Astrocyte (in vitro differentiated cells and primary cell): ENCODE measurements around the gene ST8SIA6.

Experiments used
- CTCF ChIP-seq: IDR thresholded peaks from 2 replicates; pipeline ENCODE4 v1.5.1; 2011; ENCODE audit warnings: low read depth, mild to moderate bottlenecking, inconsistent platforms, low read length, moderate library complexity; ENCODE audit not compliant: insufficient read depth
- EZH2 ChIP-seq: IDR thresholded peaks from 2 replicates; pipeline ENCODE4 v1.6.1; 2012; ENCODE audit warnings: mild to moderate bottlenecking, low read length, inconsistent platforms; ENCODE audit not compliant: insufficient read depth

GRCh38 chr10:17473228-17473950 is 19.0 kb upstream of the ST8SIA6 start:
- TF ChIP-seq CTCF (no peak), EZH2 (no peak)
